D721Med (cell line): ENCODE measurements around the gene SCRN1.

Experiments
- DNase-seq: peaks from one replicate; pipeline ENCODE4 v3.0.0; 2011; ENCODE audit warnings: low spot score; ENCODE audit not compliant: insufficient read length
- FAIRE-seq: peaks from 2 replicates; lab custom pipeline; 2011; peaks lifted over from hg19 to GRCh38; lab: Jason Lieb, UNC
- TF ChIP-seq, protein P1 (sequence below): IDR thresholded peaks from 2 replicates; pipeline ENCODE4 v1.5.1; 2012; ENCODE audit warnings: mild to moderate bottlenecking, control low read depth; ENCODE audit not compliant: insufficient read depth; ENCODE audit errors: missing control alignments

Gene SCRN1

GRCh38 chr7:29890251-29890650, 99.3 kb downstream of the SCRN1 start:
- DNase-seq, result no peak
- TF ChIP-seq, protein P1, sequence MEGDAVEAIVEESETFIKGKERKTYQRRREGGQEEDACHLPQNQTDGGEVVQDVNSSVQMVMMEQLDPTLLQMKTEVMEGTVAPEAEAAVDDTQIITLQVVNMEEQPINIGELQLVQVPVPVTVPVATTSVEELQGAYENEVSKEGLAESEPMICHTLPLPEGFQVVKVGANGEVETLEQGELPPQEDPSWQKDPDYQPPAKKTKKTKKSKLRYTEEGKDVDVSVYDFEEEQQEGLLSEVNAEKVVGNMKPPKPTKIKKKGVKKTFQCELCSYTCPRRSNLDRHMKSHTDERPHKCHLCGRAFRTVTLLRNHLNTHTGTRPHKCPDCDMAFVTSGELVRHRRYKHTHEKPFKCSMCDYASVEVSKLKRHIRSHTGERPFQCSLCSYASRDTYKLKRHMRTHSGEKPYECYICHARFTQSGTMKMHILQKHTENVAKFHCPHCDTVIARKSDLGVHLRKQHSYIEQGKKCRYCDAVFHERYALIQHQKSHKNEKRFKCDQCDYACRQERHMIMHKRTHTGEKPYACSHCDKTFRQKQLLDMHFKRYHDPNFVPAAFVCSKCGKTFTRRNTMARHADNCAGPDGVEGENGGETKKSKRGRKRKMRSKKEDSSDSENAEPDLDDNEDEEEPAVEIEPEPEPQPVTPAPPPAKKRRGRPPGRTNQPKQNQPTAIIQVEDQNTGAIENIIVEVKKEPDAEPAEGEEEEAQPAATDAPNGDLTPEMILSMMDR, result no peak
- FAIRE-seq, result no peak

- DNase-seq (no peak), FAIRE-seq (no peak)
- TF ChIP-seq, protein P1, result no peak
Measured at GRCh38 chr7:29889288-29889687, 100.3 kb downstream of the SCRN1 start.

DNA sequence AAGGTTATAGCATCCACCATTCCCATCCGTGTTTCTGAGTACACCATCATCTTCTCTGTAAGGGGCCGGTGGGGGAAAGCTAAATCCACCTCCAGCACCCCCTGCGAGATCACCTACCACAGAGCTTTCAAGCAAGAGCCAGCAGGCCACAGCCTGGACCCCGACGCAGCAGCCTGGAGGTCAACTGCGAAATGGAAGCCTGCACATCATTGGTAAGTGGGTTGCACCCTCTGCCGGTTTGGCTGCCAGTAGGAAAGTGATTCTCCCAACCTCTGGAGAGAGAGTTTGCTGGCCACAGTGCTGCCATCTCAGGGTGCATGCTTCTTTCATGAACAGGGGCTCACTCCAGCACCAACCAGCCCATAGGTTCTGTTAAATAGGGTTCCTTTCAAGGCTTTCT, 101.6 kb downstream of the SCRN1 start:
- TF ChIP-seq, protein P1, result no peak
- FAIRE-seq, result no peak
- no peak for DNase-seq

DNA sequence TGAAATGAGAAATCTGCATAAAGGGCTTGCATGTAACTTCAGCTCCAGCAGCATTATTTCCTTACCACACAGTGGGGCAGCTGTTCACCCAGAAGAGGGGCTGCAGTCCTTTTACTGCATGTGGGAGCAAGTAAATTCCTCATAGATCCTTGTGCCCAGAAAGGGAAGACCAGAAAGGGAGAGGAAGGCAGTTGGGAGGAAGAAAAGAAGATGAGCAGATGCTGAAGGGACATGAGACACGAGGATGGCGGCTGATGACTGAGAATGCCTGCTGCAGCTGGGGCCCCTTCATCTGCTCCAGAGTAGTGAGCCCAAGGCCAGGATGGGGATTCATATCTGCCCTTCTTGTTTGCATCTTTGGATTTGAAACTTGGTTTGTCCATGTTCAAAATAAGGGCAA, 102.8 kb downstream of the SCRN1 start:
- no peak for DNase-seq
- TF ChIP-seq, protein P1, result no peak
- no peak for FAIRE-seq

DNA sequence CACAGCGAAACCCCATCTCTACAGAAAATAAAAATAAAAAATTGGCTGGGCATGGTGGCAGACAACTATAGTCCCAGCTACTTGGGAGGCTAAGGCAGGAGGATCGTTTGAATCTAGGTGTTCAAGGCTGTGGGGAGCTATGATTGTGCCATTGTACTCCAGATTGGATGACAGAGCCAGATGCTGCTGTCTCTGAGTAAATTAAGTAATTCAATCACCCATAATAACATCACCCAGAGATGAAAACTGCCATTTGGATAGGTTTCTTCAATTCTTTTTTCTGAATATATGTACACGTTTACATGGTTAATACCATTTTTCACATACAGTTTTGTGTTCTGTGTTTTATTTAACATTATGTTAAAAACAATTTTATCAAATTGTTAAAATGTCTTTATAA, 104.0 kb downstream of the SCRN1 start:
- TF ChIP-seq, protein P1, result no peak
- DNase-seq (no peak), FAIRE-seq (no peak)

DNA sequence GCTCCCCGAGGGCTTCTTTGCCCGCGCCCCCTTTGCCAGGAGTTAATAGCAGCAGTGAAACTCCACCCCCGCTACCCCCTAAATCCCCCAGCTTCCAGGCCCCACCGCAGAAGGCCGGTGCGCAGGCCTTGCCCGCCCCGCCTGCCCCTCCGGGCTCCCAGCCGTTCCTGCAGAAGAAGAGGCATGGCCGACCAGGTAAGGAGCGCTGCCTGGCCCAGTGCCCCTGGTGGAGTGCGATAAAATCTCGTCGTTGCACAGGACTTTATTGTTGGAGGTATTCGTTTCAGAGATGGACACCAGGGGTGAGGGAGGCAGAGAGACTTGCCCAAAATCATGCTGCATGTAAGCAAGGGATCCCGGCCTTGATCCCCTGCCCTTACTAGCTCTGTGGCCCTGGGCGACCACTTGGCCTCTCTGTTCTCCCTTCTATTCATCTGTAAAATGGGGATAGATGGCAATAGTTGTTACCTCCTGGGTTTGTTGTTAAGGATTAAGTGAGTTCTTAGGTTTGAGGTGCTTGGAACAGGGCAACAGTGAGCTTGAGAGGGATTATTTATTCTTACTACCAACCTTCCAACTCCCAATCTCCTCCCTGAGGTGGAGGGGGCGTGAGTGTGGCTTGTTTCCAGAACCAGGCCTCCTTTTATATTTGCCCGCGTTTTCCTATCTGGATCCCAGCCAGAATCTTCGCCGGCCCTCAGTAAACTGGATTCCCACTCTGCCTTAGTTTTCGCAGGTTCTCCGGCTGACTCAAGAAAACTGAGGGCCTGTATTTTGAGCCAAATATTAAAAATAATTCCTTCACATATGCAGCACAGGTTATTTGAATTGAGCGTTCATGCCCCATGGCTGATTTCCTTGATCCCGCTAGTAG, 105.0 kb downstream of the SCRN1 start:
- no peak for FAIRE-seq
- no peak for DNase-seq
- TF ChIP-seq, protein P1, result no peak
